GM12878 (cell line): ENCODE data around the gene NOCT. TPM values are rescaled to one million over a fixed set of nuclear protein-coding genes. Genes with fewer than 3 reads are reported as not detected.

Source experiments
- ATAC-seq: fragments of 200-7000 bp; cut with Tn5 transposase; 3 replicates; pipeline ENCODE4 v1.9.1; 2020; ENCODE audit warnings: mild to moderate bottlenecking, moderate library complexity
- BruUV-seq: library from RNA; stranded (reverse); fragments of 400-500 nt; replicated peaks from 2 replicates; lab custom pipeline; 2021; lab: Mats Ljungman, UMichigan
- CTCF ChIA-PET: fragments of 300-600 bp; sonication (Branson Sonifier 250); formaldehyde crosslinking; extraction: SDS; loops from one replicate; lab custom pipeline; 2021; ENCODE audit warnings: inconsistent platforms; lab: Yijun Ruan, JAX
- POLR2A ChIA-PET: fragments of 350-600 bp; formaldehyde crosslinking; extraction: SDS; loops from one replicate; lab custom pipeline; 2021; ENCODE audit warnings: inconsistent platforms; lab: Charles Lee
- RAD21 ChIA-PET: fragments of 300-600 bp; sonication (Branson Sonifier 250); formaldehyde crosslinking; loops from one replicate; lab custom pipeline; 2023; ENCODE audit warnings: antibody characterized with exemption; ENCODE audit not compliant: unreplicated experiment; lab: Charles Lee
- SMC1A ChIA-PET: fragments of 300-600 bp; sonication (Branson Sonifier 250); formaldehyde crosslinking; loops from one replicate; lab custom pipeline; 2023; ENCODE audit not compliant: unreplicated experiment, uncharacterized antibody; lab: Charles Lee
- DNase-seq: peaks from one replicate; pipeline ENCODE4 v3.0.0-alpha.2; 2011; ENCODE audit warnings: low read depth, low spot score
- FAIRE-seq: peaks from 3 replicates; lab custom pipeline; 2011; peaks lifted over from hg19 to GRCh38; lab: Jason Lieb, UNC
- H2AFZ ChIP-seq: 2 replicates; pipeline ENCODE4 v1.6.0; 2011; ENCODE audit warnings: low read depth, low read length, control low read depth; ENCODE audit not compliant: control insufficient read depth
- H3K27ac ChIP-seq: 2 replicates; pipeline ENCODE4 v1.5.1; 2011; ENCODE audit warnings: control low read depth; ENCODE audit not compliant: control insufficient read depth, insufficient read depth
- H3K27me3 ChIP-seq, 2 experiments: replicated peaks in 1 of 2; 2 replicates each; pipeline versions ENCODE4 v1.6.0 to v1.6.1; 2011; ENCODE audit warnings: low read length in 1 of 2; ENCODE audit not compliant: control insufficient read depth in 2 of 2, insufficient read depth in 2 of 2
- H3K36me3 ChIP-seq, 2 experiments: 2 replicates each; pipeline ENCODE4 v1.5.1; 2011; ENCODE audit warnings: low read length in 1 of 2; ENCODE audit not compliant: control insufficient read depth in 2 of 2, insufficient read depth in 2 of 2
- H3K4me1 ChIP-seq: 2 replicates; pipeline ENCODE4 v1.6.1; 2011; ENCODE audit warnings: mild to moderate bottlenecking, low read length, moderate library complexity, mixed read lengths; ENCODE audit not compliant: control insufficient read depth, insufficient read depth
- H3K4me2 ChIP-seq: 2 replicates; pipeline ENCODE4 v1.6.0; 2011; ENCODE audit warnings: control low read depth; ENCODE audit not compliant: control insufficient read depth, insufficient read depth
- H3K4me3 ChIP-seq: fragments of 200-600 bp; sonication (generic); 2 replicates; pipeline ENCODE4 v1.5.1; 2016
- H3K79me2 ChIP-seq: 2 replicates; pipeline ENCODE4 v1.6.0; 2011; ENCODE audit warnings: low read length; ENCODE audit not compliant: control insufficient read depth, insufficient read depth
- H3K9ac ChIP-seq: 2 replicates; pipeline ENCODE4 v1.8.0; 2011; ENCODE audit warnings: low read length, control low read depth, mixed read lengths; ENCODE audit not compliant: control insufficient read depth, insufficient read depth
- H3K9me3 ChIP-seq: replicated peaks from 3 replicates; pipeline ENCODE4 v1.5.1; 2011; ENCODE audit warnings: mild to moderate bottlenecking, low read length; ENCODE audit not compliant: control insufficient read depth, insufficient read depth
- H4K20me1 ChIP-seq: 2 replicates; pipeline ENCODE4 v1.6.0; 2011; ENCODE audit not compliant: control insufficient read depth, insufficient read depth
- CTCF ChIP-seq, 3 experiments: IDR thresholded peaks in 2 of 3; conservative IDR thresholded peaks in 1 of 3; 2 replicates each; pipeline ENCODE4 v1.5.1; 2011; ENCODE audit warnings: low read depth in 3 of 3, low read length in 3 of 3, mild to moderate bottlenecking in 3 of 3, control low read depth in 2 of 3, moderate library complexity in 2 of 3, inconsistent platforms in 1 of 3, mixed read lengths in 1 of 3; ENCODE audit not compliant: control insufficient read depth in 2 of 3, insufficient read depth in 1 of 3; ENCODE audit errors: extremely low read depth in 1 of 3
- E2F4 ChIP-seq: IDR thresholded peaks from 2 replicates; pipeline ENCODE4 v1.6.1; 2012; ENCODE audit warnings: low read depth, low read length, improper control_type of control experiment
- HDGF ChIP-seq: fragments of 450-650 bp; IDR thresholded peaks from 2 replicates; pipeline ENCODE4 v1.6.1; 2016; ENCODE audit warnings: antibody characterized with exemption
- RAD21 ChIP-seq: IDR thresholded peaks from 2 replicates; pipeline ENCODE4 v1.6.1; 2011; ENCODE audit warnings: mild to moderate bottlenecking, low read depth, low read length, moderate library complexity; ENCODE audit not compliant: insufficient read depth
- SMC3 ChIP-seq: IDR thresholded peaks from 2 replicates; pipeline ENCODE4 v1.6.1; 2011; ENCODE audit warnings: low read length, improper control_type of control experiment, borderline replicate concordance
- WRNIP1 ChIP-seq: IDR thresholded peaks from 2 replicates; pipeline ENCODE4 v1.6.1; 2011; ENCODE audit warnings: low read depth, low read length, improper control_type of control experiment, borderline replicate concordance
- WGBS: methylation state at CpG from one replicate; pipeline ENCODE4 v1.1.6; 2016; ENCODE audit warnings: low lambda C conversion rate; ENCODE audit not compliant: insufficient replicate concordance, insufficient coverage; ENCODE audit errors: missing lambda C conversion rate; 5-methylcytosine and 5-hydroxymethylcytosine counted together
- in situ Hi-C: fragments of 300-500 bp; cut with MboI; formaldehyde crosslinking; loops from 9 replicates; pipeline ENCODE4 v1.14.3; 2018; ENCODE audit warnings: mixed read lengths
- intact Hi-C: fragments of 100-400 bp; cut with micrococcal nuclease; formaldehyde crosslinking; loops from one replicate; pipeline ENCODE4 v1.14.2; 2022; ENCODE audit not compliant: unreplicated experiment
- polyA plus RNA-seq, 11 experiments: library from polyadenylated mRNA; depleted of rRNA in 4 of 11; unstranded in 6 of 11; stranded (reverse) in 5 of 11; fragments of >200 nt; fragmentation: Nextera tagmentation in 4 of 11; fragmentation: Illumina TruSeq in 1 of 11; extraction: Ambion mirVana in 4 of 11; extraction: Trizol in 1 of 11; gene quantifications; 1 replicate in 1 of 11; 2 replicates in 10 of 11; pipeline versions ENCODE4 v1.2.1 to v1.2.3, GENCODE V29; 2011 to 2016; ENCODE audit warnings: inconsistent platforms in 2 of 11, missing spikeins in 2 of 11, low read depth in 1 of 11
- total RNA-seq, 4 experiments: library from RNA; depleted of rRNA in 3 of 4; stranded (reverse); fragments of >200 nt in 3 of 4; fragmentation: Illumina TruSeq in 1 of 4; extraction: Trizol in 1 of 4; gene quantifications; 2 replicates each; pipeline versions ENCODE4 v1.2.1 to v1.2.3, GENCODE V29; 2013 to 2021

The NOCT gene
- total and polyA plus RNA-seq, 10 of the 15 experiments (the other 5 are each of a cell fraction or from before 2014, with no cell fraction given): 1.4 to 17.6 (median 8.1) TPM

GRCh38 chr4:139030614-139031235 is 15.1 kb downstream of the NOCT start:
- peak; percentile 85 for ATAC-seq
- H3K4me3 ChIP-seq: no peak overlapping the region
- H3K4me1 ChIP-seq: peaks cover 3% of the 10 kb centered on the region; the same call in 1 of the 2 replicates
- ChIA-PET POLR2A (interaction anchor here (0.5 to 1.2 kb wide), 7 partner anchors 10 to 383 kb away, joined by 3 to 5 read pairs (median 3); no protein-coding TSS in a partner anchor), RAD21 (interaction anchor here (0.6 to 3.5 kb wide), 37 partner anchors 8 to 501 kb away, joined by 3 to 54 read pairs (median 5); partner anchors contain the start of genes ELF2, NAA15 and NOCT), CTCF (interaction anchor here (0.6 to 7.7 kb wide), 71 partner anchors 8 to 976 kb away, joined by 3 to 147 read pairs (median 4); partner anchors contain the start of genes ELF2, NAA15 and NOCT), SMC1A (interaction anchor here (0.7 to 6.3 kb wide), 42 partner anchors 8 to 499 kb away, joined by 3 to 92 read pairs (median 5); partner anchors contain the start of gene NOCT)
- H2AFZ ChIP-seq: no peak overlapping the region
- DNase-seq: peak; percentile 61
- 50% methylated on average over 13 of the region's 14 CpGs for WGBS
- H3K27ac ChIP-seq: no peak overlapping the region
- no peak overlapping the region for H3K9ac ChIP-seq
- H4K20me1 ChIP-seq: no peaks in the 10 kb centered on the region; the same call in 1 of the 2 replicates
- peaks cover 0 to 1% of the 10 kb centered on the region in 2 experiments; a peak in 1 of 4 replicates for H3K36me3 ChIP-seq
- intact Hi-C loops (loop anchor here (2.0 to 10.0 kb wide), 5 partner anchors 68 to 504 kb away; partner anchors contain the start of gene ELF2), in situ Hi-C loops (loop anchor here (5.0 kb wide), 1 partner anchor 267 kb away; no protein-coding TSS in a partner anchor)
- H3K4me2 ChIP-seq: no peak overlapping the region
- 0 out of 2 replicates have a peak, but pooled peaks have one; percentile 27 for TF ChIP-seq HDGF
- peak; percentile 60 for TF ChIP-seq SMC3
- 0 out of 2 replicates have a peak, but pooled peaks have one; percentile 43 for TF ChIP-seq WRNIP1
- no peak for TF ChIP-seq E2F4
- peak; percentile 81 to 94 (median 84); a peak in 5 of 6 replicates for TF ChIP-seq CTCF (IDR thresholded peaks at IDR 0.05 in 2 of 3, conservative IDR thresholded peaks at IDR 0.05 in 1 of 3; ENCODE audit: control insufficient read depth in 2 of 3, extremely low read depth in 1 of 3, insufficient read depth in 1 of 3, low read depth in 3 of 3, low read length in 3 of 3)
- TF ChIP-seq RAD21: peak; percentile 85
- TSS peak; percentile 16 for BruUV-seq
- H3K27me3 ChIP-seq: no peaks in the 10 kb centered on the region
- H3K79me2 ChIP-seq: peaks cover 53% of the 10 kb centered on the region
- no peaks in the 10 kb centered on the region for H3K9me3 ChIP-seq
- FAIRE-seq: peak; percentile 93
